Loucy (cell line): ENCODE results near the gene CHN2.
A peak's percentile ranks its signal among the peaks of the same experiment; 100 is the strongest.

ENCODE experiments used
- H2AFZ ChIP-seq: fragments of 200-600 bp; sonication (generic); 2 replicates; pipeline ENCODE4 v1.6.0; 2016; ENCODE audit warnings: antibody characterized with exemption, mild to moderate bottlenecking, low read length, moderate library complexity
- H3F3A ChIP-seq: fragments of 200-600 bp; 2 replicates; pipeline ENCODE4 v1.6.0; 2016; ENCODE audit warnings: antibody characterized with exemption, low read depth, mild to moderate bottlenecking
- H3K27me3 ChIP-seq: fragments of 200-600 bp; sonication (generic); 2 replicates; pipeline ENCODE4 v1.6.1; 2014; ENCODE audit warnings: low read length, mild to moderate bottlenecking; ENCODE audit not compliant: insufficient read depth, poor library complexity, severe bottlenecking
- H3K36me3 ChIP-seq: fragments of 200-600 bp; sonication (generic); 2 replicates; pipeline ENCODE4 v1.6.1; 2016; ENCODE audit warnings: low read length; ENCODE audit not compliant: insufficient read depth
- H3K4me1 ChIP-seq: fragments of 200-600 bp; sonication (generic); 2 replicates; pipeline ENCODE4 v1.5.1; 2014; ENCODE audit warnings: low read length, mild to moderate bottlenecking; ENCODE audit not compliant: insufficient read depth, poor library complexity, severe bottlenecking
- H3K4me2 ChIP-seq: fragments of 200-600 bp; sonication (generic); 2 replicates; pipeline ENCODE4 v1.6.0; 2014; ENCODE audit warnings: antibody characterized with exemption, low read length, low read depth, mild to moderate bottlenecking; ENCODE audit not compliant: poor library complexity, severe bottlenecking
- H3K4me3 ChIP-seq: fragments of 200-600 bp; sonication (generic); 2 replicates; pipeline ENCODE4 v1.5.1; 2014; ENCODE audit warnings: low read length, mild to moderate bottlenecking, mixed read lengths; ENCODE audit not compliant: poor library complexity, severe bottlenecking
- H3K79me2 ChIP-seq: fragments of 200-600 bp; sonication (generic); 2 replicates; pipeline ENCODE4 v1.6.1; 2014; ENCODE audit warnings: low read length; ENCODE audit not compliant: insufficient read depth
- H3K9ac ChIP-seq: fragments of 200-600 bp; sonication (generic); 2 replicates; pipeline ENCODE4 v1.6.0; 2014; ENCODE audit warnings: mild to moderate bottlenecking, low read depth, low read length, moderate library complexity; ENCODE audit not compliant: poor library complexity, severe bottlenecking
- H3K9me2 ChIP-seq: fragments of 200-600 bp; sonication (generic); replicated peaks from 2 replicates; pipeline ENCODE4 v1.6.1; 2016; ENCODE audit warnings: low read depth, low read length, mixed read lengths
- H3K9me3 ChIP-seq: fragments of 200-600 bp; sonication (generic); 2 replicates; pipeline ENCODE4 v1.6.1; 2014; ENCODE audit warnings: mild to moderate bottlenecking, antibody characterized with exemption, low read length, low read depth; ENCODE audit not compliant: insufficient read depth
- H4K20me1 ChIP-seq: fragments of 200-600 bp; sonication (generic); 2 replicates; pipeline ENCODE4 v1.6.0; 2014; ENCODE audit warnings: antibody characterized with exemption, low read length, mild to moderate bottlenecking; ENCODE audit not compliant: insufficient read depth, poor library complexity, severe bottlenecking
- EZH2phosphoT487 ChIP-seq: fragments of 200-600 bp; IDR thresholded peaks from 2 replicates; pipeline ENCODE4 v1.6.1; 2018; ENCODE audit warnings: antibody characterized with exemption, mild to moderate bottlenecking, moderate library complexity, borderline replicate concordance
- TF ChIP-seq, protein P1 (sequence below): fragments of 200-600 bp; sonication (generic); conservative IDR thresholded peaks from 2 replicates; pipeline ENCODE4 v1.5.1; 2014; ENCODE audit warnings: mild to moderate bottlenecking, antibody characterized with exemption, low read length

CHN2 gene

DNA sequence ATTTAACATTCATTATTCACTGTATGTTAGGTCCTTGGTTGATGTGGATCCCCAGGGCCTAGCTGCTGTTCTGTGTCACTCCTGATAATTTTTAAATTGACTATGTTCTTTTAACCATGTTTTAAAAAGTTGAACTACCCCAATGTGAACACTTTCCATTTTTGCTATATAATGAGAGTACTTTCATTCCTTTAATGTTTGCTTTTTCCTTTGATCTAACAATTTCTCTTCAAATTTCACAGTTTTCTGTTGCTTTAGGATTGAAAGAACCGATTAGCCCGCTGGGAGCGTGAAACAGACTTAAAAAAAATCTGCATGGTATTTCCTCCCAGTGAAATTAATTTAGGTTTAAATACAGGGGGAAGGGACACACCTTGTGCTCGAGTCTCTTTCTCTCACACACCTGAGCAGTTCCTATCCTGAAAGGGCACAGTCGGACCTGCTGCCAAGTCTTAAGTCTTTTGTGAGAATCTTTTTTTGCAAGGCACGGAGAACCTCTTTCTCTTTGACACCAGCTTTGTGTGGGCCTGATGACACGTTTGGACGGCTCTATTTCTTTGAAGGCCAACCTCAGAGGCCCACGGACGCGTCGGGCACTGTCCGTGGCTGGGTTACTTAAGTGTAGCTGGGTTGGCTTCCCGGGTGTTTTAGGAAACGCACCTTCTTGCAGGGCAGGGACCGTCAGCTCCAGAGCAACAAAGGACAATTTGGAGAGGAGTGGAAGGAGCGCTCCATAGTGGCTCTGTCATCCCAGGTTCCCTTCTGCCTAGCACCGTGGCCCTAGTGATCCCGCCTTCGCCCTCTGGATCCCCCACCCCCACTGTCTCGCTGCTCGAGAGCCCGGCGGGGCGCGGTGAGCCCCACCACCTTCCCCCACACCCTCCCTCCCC lies 1.0 kb upstream of the CHN2 start:
- H4K20me1 ChIP-seq: peaks cover 4% of the 10 kb centered on the region
- TF ChIP-seq EZH2phosphoT487: no peak
- TF ChIP-seq, protein P1, sequence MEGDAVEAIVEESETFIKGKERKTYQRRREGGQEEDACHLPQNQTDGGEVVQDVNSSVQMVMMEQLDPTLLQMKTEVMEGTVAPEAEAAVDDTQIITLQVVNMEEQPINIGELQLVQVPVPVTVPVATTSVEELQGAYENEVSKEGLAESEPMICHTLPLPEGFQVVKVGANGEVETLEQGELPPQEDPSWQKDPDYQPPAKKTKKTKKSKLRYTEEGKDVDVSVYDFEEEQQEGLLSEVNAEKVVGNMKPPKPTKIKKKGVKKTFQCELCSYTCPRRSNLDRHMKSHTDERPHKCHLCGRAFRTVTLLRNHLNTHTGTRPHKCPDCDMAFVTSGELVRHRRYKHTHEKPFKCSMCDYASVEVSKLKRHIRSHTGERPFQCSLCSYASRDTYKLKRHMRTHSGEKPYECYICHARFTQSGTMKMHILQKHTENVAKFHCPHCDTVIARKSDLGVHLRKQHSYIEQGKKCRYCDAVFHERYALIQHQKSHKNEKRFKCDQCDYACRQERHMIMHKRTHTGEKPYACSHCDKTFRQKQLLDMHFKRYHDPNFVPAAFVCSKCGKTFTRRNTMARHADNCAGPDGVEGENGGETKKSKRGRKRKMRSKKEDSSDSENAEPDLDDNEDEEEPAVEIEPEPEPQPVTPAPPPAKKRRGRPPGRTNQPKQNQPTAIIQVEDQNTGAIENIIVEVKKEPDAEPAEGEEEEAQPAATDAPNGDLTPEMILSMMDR: no peak
- no peak overlapping the region for H3K4me2 ChIP-seq
- H3K9me3 ChIP-seq: no peaks in the 10 kb centered on the region
- peaks cover 48% of the 10 kb centered on the region for H3K4me1 ChIP-seq
- H3K27me3 ChIP-seq: no peaks in the 10 kb centered on the region
- H3K4me3 ChIP-seq: no peak overlapping the region
- H3K9ac ChIP-seq: no peak overlapping the region
- H3K79me2 ChIP-seq: peaks cover 31% of the 10 kb centered on the region
- peaks cover 9% of the 10 kb centered on the region for H3F3A ChIP-seq
- H3K36me3 ChIP-seq: no peaks in the 10 kb centered on the region
- H2AFZ ChIP-seq: no peak overlapping the region
- no peaks in the 10 kb centered on the region for H3K9me2 ChIP-seq

GRCh38 chr7:29194206-29194593 lies 375 bp upstream of the CHN2 start:
- no peaks in the 10 kb centered on the region for H3K9me2 ChIP-seq
- peaks cover 9% of the 10 kb centered on the region for H3F3A ChIP-seq
- peak overlapping the region; percentile 98 for H3K4me2 ChIP-seq
- H3K9ac ChIP-seq: peak overlapping the region; percentile 75
- H3K79me2 ChIP-seq: peaks cover 37% of the 10 kb centered on the region
- TF ChIP-seq, protein P1: no peak
- TF ChIP-seq EZH2phosphoT487: no peak
- no peaks in the 10 kb centered on the region for H3K27me3 ChIP-seq
- no peaks in the 10 kb centered on the region for H3K9me3 ChIP-seq
- H2AFZ ChIP-seq: peak overlapping the region; percentile 93
- H3K36me3 ChIP-seq: no peaks in the 10 kb centered on the region
- peak overlapping the region; percentile 79 for H3K4me3 ChIP-seq
- peaks cover 4% of the 10 kb centered on the region for H4K20me1 ChIP-seq
- peaks cover 53% of the 10 kb centered on the region for H3K4me1 ChIP-seq

- Histone ChIP-seq H2AFZ (no peak overlapping the region), H3K4me2 (peak overlapping the region; percentile 98), H3K9me3 (no peaks in the 10 kb centered on the region), H3K9me2 (no peaks in the 10 kb centered on the region), H3K36me3 (no peaks in the 10 kb centered on the region), H3F3A (peaks cover 9% of the 10 kb centered on the region), H3K4me1 (peaks cover 57% of the 10 kb centered on the region), H3K27me3 (no peaks in the 10 kb centered on the region), H4K20me1 (peaks cover 4% of the 10 kb centered on the region), H3K79me2 (peaks cover 56% of the 10 kb centered on the region), H3K9ac (peak overlapping the region; percentile 75), H3K4me3 (peak overlapping the region; percentile 79)
- TF ChIP-seq EZH2phosphoT487: no peak
Observed at GRCh38 chr7:29196191-29196590, 1.6 kb downstream of the CHN2 start.
